Measurements from ENCODE around the gene TNFSF12.
"Not testable (repeated sequence)": the region's sequence is repeated elsewhere in the genome, so short reads cannot be mapped to it uniquely, and the experiment has no call there.

Gene TNFSF12

DNA sequence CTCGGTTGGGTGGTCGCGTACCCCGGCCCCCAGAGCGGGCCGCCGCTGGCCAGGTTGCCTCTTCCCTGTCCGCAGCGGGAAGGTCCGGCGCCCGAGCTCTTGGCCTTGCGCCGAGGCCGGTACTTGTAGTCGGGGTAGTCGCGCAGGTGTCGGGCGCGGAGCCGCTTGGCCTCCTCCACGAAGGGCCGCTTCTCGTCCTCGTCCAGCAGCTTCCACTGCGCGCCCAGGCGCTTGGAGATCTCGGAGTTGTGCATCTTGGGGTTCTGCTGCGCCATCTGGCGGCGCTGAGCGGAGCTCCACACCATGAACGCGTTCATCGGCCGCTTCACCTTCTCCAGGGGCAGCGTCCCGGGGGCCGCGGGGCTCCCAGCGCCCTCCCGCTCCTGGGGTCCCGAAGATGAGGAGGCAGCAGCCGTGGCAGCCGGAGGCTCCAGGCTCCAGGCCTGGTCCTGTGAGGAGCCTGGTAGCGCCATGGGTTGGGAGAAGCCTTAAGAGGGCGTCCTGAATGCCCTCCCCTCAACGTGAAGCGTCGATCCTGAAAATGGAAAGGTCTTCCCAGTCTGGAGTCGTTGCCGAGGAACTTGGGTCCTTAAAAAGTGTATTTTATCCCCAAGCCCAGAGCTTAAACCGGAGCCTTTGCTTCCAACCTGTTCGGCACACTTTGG is 40.5 kb downstream of the TNFSF12 start:
- DNase-seq = peak; percentile 17

DNA sequence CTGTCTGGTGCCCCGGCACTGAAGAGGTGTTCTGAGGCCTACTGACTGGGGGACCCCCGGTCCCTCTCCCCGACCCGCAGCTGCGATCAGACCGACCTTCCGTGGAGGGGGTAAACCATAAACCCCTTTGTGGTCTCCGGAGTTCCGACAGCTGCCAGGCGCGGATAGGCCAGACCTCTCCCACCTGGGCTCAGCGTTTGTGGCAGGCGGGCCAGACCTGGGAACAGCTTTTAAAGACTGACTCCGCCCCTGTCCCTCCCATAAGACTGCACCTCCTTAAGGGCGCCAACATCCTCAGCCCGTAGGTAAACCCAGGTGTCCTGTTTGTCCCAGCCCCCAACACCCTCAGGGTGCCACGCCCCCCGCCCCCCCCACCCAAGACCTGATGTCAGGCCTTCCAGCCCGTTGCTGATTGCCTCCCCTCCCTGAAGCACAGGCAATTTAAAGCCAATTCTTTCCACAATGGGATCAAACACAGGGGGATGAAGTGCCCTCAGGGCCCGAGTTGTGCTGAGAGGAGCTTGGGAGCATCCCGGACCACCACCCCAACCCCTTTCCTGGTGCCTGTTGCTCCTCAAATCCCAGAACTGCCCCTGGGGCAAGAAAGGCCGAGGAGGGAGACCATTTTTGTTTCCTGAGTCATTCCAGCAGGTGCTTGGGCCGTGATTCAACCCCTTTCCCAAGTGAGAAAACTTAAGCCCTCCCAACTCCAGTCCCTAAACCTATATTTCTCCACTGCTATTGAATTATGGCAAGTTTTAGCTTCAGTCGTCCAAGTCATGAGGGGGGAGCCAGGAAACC is 41.2 kb downstream of the TNFSF12 start, which contains the start of gene SOX15:
TSS of gene SOX15 (minus strand) at position 204 of the 801 bp plus-strand sequence. CDS start 418 bp downstream, outside the sequence.
- DNase-seq = no peak

DNA sequence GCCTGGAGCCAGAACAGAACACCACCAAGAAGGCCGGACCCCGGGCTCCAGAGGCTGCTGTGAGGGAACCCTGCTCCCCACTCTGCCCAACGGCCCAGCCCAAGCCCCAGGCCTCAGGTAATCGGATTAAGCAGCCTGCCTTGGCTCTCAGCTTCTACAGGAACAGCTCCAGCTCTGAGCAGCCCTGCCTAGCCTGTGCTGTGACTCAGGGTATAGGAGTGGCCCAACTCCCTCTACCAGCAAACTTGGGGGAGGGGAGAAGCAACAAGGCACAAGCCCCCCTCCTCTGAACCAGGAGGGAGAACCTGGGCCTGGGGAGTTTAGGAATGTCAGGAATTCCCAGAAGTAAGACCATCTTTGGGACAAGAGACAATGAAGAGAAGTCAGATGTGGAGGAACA is 41.9 kb downstream of the TNFSF12 start:
- DNase-seq = no peak

DNA sequence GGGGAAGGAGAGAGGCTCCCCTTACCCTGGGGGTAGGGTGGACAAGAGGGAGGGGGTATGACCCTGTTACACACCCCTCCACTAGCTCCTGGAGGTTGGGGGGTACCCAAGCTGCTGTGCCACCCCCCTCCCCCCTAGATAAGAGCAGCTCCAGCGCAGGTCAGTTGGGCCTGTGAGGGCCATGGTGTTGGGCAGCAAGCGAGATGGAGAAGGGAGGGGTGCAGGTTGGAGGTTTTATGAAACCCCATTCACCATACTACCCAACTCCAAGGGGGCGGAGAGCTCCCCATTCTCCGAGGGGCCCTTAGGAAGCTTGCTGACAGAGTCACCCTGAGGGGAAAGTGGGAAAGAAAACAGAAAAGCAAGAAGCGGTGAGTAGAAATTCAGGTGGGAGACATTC is 42.7 kb downstream of the TNFSF12 start:
- DNase-seq = no peak

DNA sequence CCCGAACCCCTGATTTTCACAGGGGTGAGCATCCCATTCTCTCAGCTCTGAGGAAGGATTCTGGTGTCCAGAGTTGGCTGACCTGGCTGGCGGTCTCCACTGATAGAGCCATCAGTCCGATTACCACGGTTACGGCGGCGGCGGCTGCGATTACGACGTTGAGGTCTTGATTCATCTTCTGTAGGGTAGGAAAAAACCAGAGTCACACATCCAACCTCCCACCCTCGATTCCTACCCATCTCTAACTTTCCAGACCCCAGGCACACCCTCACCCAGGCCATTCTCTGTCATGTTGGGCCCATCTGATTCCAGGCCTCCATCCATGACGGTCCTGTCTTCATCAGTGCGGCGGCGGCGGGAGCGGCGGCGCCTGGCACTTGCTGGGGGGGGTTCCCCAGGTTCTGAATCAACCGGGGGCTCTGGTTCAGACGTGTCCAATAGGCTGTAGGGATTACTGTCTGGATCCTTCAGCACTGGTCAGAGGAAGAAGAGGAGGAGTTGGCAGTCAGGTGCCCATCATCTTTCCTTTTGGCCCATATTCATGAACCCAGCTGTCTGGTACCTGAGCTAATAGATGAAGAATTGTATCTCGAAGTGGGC is 43.7 kb downstream of the TNFSF12 start:
- DNase-seq = no peak

DNA sequence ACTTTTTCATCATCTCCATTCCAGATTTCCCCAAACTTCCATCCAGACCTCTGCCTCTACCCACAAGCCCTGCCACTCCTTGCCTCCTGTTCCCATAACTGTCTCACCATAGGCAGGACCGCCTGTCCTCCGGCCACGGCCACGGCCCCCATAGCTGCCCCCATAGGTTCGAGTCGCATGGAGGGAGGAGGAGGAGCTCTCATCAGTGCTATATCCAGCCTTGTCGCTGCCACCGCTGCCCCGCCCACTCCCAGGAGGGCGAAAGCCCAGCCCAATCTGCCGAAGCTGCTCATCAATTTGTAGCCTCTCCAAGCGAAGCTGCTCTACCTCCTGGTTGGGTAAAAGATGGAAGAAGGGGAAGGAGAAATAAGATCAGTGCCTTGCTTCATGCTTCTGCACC is 44.4 kb downstream of the TNFSF12 start:
- no peak for DNase-seq

DNA sequence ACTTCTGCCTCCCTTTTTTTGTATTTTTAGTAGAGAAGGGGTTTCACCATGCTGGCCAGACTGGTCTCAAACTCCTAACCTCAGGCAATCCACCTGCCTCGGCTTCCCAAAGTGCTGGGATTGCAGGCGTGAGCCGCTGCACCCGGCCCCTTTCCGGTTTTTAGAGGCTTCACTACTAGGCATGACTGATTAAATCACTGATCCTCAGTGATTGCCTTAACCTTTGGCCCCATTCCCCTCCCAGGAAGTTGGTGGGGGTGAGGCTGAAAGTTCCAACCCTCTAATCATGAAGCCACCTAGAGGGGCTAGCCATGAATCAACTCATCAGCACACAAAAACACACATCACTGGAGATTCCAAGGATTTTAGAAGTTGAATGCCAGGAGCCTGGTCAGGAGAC is 48.7 kb downstream of the TNFSF12 start:
- DNase-seq = not testable (repeated sequence)

DNA sequence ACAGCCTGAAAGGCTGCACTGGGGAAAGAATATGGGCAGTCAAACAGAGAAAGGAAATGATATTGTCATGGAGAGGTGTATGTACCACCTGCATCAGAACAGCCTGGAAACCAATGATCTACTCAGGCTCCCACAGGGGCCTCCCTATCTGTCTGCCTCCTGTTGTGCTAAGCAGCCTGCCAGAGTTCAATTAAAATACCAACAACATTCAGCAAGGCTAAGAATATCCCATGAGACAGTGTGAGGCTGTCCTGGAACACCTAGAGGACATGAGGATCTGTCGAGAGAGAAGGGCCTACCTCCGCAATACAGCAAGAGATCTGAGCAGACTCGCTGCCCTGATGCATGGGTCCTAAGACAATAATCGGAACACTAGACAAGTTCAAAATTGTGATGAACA is 57.4 kb downstream of the TNFSF12 start:
- DNase-seq = no peak
